Measurements from ENCODE around the gene PRDM1.
A peak's percentile ranks its signal among the peaks of the same experiment; 100 is the strongest.

Gene PRDM1

GRCh38 chr6:106116125-106116832 lies 30.1 kb downstream of the PRDM1 start:
- DNase-seq (ENCODE audit: low spot score) = peak; percentile 42

DNA sequence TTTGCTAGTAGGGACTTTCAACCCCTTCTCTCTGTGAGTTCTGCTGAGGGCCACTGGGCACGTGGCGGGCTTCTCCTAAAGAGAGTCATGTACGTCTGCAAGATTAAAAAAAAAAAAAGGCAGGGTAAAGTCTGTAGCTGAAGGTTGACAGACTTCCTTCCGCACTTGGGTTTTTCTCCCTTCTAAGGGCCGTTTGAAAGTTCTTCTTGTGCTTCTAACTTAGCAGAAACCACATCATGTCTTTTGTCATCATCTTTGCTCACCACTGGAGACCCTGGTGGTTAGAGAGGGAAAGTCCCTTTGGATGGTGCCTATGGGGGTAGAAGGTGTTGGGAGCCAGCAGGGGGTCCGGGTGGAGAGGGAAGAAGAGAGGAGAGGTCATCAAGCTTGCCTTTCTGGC lies 31.4 kb downstream of the PRDM1 start:
- no peak for DNase-seq (ENCODE audit: low spot score)

- no peak for DNase-seq (ENCODE audit: low spot score)
Measured at GRCh38 chr6:106118835-106119431, 32.8 kb downstream of the PRDM1 start.

- no peak for DNase-seq (ENCODE audit: low spot score)
Measured at GRCh38 chr6:106119546-106119945, 33.4 kb downstream of the PRDM1 start.

DNA sequence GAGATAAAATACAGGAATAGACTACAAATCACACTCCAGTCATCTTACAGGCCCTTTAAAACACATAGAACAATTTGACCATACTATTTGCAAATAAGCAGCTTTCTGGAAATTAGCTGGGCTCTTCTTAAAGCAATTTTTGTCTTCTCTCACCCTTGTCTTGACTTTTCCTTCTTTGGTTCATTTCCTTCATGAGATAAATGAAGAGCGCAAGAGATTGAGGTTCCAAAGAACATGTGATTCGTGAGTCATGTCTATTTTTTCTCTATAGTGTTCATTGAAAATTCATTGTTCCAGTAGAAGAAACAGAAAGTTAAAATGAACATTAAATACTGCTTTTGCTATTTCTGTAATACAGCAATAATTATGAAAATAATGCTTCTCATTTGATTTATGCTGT lies 33.9 kb downstream of the PRDM1 start:
- no peak for DNase-seq (ENCODE audit: low spot score)

DNA sequence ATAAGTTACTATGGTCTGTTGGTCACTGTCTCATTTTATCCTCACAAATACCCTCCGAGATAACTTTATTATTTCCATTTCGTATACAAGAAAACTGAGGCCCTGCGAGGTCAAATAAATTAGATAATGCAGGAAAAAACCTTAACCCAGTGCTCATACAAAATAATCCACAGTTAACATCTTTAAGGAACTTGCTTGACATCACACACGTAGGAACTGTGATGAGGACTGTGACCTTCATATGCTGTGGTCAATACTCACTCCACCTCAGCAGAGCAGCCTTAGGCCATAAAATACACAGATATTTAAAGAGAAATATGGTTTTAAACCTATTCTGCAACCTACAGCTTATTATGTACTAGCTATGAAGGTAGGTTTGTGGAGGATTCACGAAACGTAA lies 34.3 kb downstream of the PRDM1 start:
- no peak for DNase-seq (ENCODE audit: low spot score)

GRCh38 chr6:106122306-106122918 lies 36.3 kb downstream of the PRDM1 start:
- no peak for DNase-seq (ENCODE audit: low spot score)

DNA sequence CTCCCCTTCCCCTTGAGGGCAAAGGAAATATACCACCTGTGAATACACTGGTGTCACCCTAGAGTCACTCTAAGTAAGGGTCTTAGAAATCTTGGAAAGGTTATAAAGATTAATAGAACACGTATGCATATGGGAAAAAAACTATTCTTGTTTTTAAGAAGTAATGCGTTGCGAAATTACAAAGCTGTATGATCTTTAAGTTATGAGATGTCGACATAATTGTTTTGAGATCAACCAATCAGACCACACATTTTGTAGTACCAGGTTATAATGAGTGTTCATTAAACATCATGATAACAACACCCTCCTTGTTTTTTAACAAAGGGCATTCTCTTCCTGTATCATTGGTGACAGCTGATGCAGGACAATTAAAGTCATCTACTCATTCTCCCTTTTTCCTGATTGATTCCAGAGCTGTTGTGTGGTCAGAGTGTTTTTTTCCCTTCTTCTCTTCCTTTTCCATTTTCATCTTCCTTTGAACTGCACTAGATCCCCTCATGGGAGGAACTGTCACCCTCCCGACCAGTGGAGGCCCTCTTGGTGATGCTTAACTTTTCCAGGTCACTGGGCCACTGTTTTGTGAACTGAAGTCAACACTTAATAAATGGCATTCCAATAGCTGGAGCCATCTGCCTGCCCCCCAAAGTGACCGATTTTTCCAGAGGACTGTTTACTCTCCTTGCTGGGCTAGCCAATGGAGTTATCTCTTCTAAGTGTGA lies 37.0 kb downstream of the PRDM1 start:
- DNase-seq (ENCODE audit: low spot score) = no peak

- DNase-seq (ENCODE audit: low spot score) = no peak
Measured at GRCh38 chr6:106124015-106124414, 37.9 kb downstream of the PRDM1 start.

GRCh38 chr6:106124437-106125430 lies 38.6 kb downstream of the PRDM1 start:
- DNase-seq (ENCODE audit: low spot score) = no peak

DNA sequence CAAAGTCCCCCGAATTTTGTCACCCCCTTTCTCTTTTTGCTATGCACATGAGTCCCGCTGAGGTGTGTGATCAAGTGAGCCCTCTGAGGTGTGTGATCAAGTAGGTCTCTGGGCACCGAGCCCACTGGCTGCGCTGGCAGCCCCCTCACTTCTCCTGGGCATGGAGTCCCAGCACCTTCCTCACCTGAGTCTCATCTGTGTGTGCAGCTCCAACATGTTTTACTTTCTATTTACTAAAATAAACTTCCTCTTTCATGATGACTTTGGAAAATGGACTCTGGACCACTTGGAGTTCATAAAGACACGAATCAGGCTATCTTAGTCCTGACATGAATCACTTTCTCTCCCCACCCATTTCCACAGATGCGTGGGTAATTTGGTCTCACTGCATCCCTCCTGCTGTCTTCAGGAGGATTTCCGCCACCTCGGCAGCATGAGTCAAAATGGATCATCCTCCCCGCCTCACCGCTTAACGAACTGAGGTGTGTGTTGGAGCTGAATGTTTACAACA lies 39.8 kb downstream of the PRDM1 start:
- DNase-seq (ENCODE audit: low spot score) = no peak

- DNase-seq (ENCODE audit: low spot score) = no peak
Measured at GRCh38 chr6:106126482-106126881, 40.3 kb downstream of the PRDM1 start.

GRCh38 chr6:106128981-106129781 lies 43.0 kb downstream of the PRDM1 start:
- DNase-seq (ENCODE audit: low spot score) = peak; percentile 93

DNA sequence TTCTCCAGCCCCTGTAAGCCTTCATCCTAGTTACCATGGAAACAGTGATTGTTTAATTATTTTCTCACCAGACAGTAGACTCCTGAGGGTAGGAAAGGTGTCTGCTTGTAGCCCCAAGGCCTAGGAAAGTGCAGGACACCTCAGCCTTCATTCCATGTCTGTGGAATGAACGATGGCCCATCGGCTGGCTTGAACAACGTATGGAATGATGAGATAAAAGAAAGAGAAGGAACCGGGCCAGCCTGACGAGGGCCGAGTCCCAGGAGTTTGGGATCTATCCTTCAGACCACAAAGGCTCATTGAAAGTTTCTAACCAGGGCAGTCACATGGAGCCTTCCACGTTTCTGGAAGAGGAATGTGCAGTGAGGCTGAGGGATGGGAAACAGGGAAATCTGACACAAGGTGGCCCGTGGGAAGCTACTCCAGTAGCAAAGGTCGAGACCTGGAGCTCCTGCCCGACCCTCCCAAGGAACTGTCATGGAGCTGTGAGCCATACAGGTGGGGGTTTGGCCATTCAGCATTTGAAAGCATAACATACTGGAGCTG lies 46.1 kb downstream of the PRDM1 start:
- DNase-seq (ENCODE audit: low spot score) = no peak

DNA sequence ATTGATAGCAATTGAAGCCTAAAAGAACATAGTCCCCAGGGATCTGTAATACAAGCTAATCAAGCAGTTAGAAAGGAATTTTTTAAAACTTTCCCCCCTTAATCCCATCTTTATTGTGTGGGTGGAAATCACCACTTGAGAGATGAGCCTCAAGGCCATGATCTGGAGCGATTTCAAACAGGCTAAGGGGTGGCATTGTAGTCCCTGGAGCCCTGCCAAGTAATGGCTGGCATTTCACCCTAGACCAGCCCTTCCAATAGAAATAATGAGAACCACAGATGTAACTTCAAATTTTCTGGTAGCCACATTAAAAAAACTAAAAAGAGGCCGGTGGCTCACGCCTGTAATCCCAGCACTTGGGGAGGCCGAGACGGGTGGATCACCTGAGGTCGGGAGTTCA lies 46.9 kb downstream of the PRDM1 start:
- no peak for DNase-seq (ENCODE audit: low spot score)

DNA sequence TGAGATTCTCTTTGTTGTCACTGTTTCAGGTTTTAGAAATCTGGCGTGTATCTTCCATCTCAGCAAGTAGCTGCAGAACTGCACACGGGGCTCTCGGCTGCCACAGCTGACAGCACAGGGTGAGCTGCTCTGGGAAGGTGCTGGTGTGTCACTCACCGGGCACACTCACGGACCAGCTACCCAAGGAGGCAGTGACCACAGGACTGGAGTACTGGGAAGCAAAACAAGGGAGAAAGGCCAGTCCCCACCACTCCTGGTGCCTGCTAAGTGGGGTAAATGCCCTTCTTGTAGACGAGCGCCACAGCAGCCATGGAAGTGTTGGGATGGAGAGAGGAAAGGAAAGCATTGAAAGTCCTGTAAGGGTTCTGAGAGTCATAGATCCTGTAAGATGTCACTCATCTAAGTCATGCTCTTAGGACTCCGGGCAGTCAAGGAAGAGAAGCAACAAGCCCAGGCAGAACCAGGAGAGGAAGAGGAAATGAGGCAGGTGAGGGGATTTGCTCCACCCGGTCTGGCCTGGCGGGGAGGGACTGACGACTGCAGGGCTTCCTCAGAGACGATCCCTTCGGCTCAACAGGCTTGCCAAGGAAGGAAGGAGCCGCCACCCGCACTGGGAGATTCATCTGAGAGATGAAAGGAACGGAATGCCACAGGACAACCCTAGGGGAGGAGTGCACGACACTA lies 48.1 kb downstream of the PRDM1 start:
- no peak for DNase-seq (ENCODE audit: low spot score)

DNA sequence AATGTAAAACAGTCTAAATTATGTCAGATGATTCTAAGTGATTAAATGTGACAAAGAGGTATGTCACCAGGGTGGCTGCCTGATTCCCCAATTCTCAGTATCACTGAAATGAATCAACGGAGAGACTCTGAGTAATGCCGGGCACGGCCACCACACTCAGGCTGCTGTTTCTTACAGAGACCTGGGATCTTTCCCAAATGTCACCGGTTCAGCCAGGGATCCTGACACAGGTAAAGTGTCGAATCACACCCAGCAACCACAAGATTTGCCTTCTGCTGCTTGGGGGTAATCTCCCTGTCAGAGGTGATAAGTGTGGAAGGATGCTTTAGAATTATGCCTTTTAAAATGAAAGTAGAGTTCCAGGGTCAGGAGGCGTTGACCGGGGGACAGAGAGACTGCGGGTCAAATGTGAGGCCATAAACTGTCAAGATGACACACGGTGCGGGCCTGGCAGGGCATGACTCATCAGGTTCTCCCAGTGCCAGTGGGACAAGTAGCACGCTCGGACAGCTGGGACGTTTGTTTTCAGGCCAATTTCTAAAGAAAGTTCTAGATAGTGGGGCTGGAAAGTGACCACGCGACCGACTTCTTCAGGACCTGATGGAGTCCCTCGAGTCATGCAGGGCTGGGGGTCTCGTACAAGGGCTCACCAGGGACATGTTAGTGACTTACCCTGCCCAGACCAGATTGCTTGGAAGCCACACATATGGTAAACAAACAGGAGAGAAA lies 48.9 kb downstream of the PRDM1 start:
- DNase-seq (ENCODE audit: low spot score) = peak; percentile 86

- no peak for DNase-seq (ENCODE audit: low spot score)
Measured at GRCh38 chr6:106135911-106136571, 49.9 kb downstream of the PRDM1 start.

Data from AG20443 (cell line).